Measurements from ENCODE around the gene SREBF1. TPM values are rescaled to one million over a fixed set of nuclear protein-coding genes. Genes with fewer than 3 reads are reported as not detected.
A peak's percentile ranks its signal among the peaks of the same experiment; 100 is the strongest.

The SREBF1 gene
- total and polyA plus RNA-seq, 12 donors: 9.0 to 61.2 (median 20.1) TPM

GRCh38 chr17:17783116-17783824, 53.5 kb downstream of the SREBF1 start:
- intact Hi-C loops (cut with DNase I): loop anchor here in 4 of 10 donors (5.0 kb wide), 1 partner anchor 101 kb away; the partner anchor contains the start of gene RAI1 (in 4 of the 4)
- 1 to 2% methylated on average over 59 to 75 of the region's 75 CpGs for WGBS, 2 donors
- ATAC-seq (peak; percentile 25 to 61 (median 46)), DNase-seq (peak; percentile 80 to 86)
- peak in 6 of 9 donors; percentile 5 to 47 (median 30) for TF ChIP-seq CTCF (IDR thresholded peaks at IDR 0.05)
- Histone ChIP-seq H3K36me3 (no peaks in the 10 kb centered on the region), H3K9me3 (no peaks in the 10 kb centered on the region), H3K27ac (peak overlapping the region; percentile 68 to 97 (median 91)), H3K4me1 (peaks cover 40 to 86% (median 67%) of the 10 kb centered on the region in 9 donors), H3K4me3 (peak overlapping the region; percentile 30 to 68 (median 60)), H3K27me3 (peaks cover 0 to 32% (median 0%) of the 10 kb centered on the region in 7 donors)

- Histone ChIP-seq H3K36me3 (no peaks in the 10 kb centered on the region), H3K4me3 (peak overlapping the region; percentile 30 to 68 (median 60)), H3K27me3 (peaks cover 0 to 32% (median 0%) of the 10 kb centered on the region in 7 donors), H3K27ac (peak overlapping the region; percentile 68 to 97 (median 91)), H3K9me3 (no peaks in the 10 kb centered on the region), H3K4me1 (peaks cover 45 to 93% (median 72%) of the 10 kb centered on the region in 9 donors)
- ATAC-seq: peak in 4 of 8 donors; percentile 2 to 11 (median 6)
- WGBS, 2 donors: 0 to 1% methylated on average over 33 to 56 of the region's 57 CpGs
- intact Hi-C loops (cut with DNase I): loop anchor here in 4 of 10 donors (5.0 kb wide), 1 partner anchor 100 kb away; the partner anchor contains the start of gene RAI1 (in 4 of the 4)
- peak in 1 of 2 donors; percentile 39 for DNase-seq
- TF ChIP-seq CTCF (IDR thresholded peaks at IDR 0.05): no peak
Measured at GRCh38 chr17:17782523-17783115, 54.2 kb downstream of the SREBF1 start.

GRCh38 chr17:17781591-17782496, 54.9 kb downstream of the SREBF1 start:
- peaks cover 0 to 32% (median 0%) of the 10 kb centered on the region in 7 donors for H3K27me3 ChIP-seq
- no peak for TF ChIP-seq CTCF (IDR thresholded peaks at IDR 0.05)
- H3K4me1 ChIP-seq: peaks cover 45 to 92% (median 72%) of the 10 kb centered on the region in 9 donors
- no peaks in the 10 kb centered on the region for H3K36me3 ChIP-seq
- ATAC-seq (peak; percentile 58 to 78 (median 62)), DNase-seq (peak; percentile 85 to 87)
- intact Hi-C loops (cut with DNase I): loop anchor here in 4 of 10 donors (5.0 kb wide), 1 partner anchor 100 kb away; the partner anchor contains the start of gene RAI1 (in 4 of the 4)
- H3K9me3 ChIP-seq: no peaks in the 10 kb centered on the region
- peak overlapping the region; percentile 68 to 97 (median 91) for H3K27ac ChIP-seq
- H3K4me3 ChIP-seq: peak overlapping the region; percentile 30 to 68 (median 60)
- 4% methylated on average over 77 to 88 of the region's 88 CpGs for WGBS, 2 donors

All from heart right ventricle (tissue), 16 donors.